ENCODE measurements around the gene IBA57.
A peak's percentile ranks its signal among the peaks of the same experiment; 100 is the strongest.

IBA57 gene

DNA sequence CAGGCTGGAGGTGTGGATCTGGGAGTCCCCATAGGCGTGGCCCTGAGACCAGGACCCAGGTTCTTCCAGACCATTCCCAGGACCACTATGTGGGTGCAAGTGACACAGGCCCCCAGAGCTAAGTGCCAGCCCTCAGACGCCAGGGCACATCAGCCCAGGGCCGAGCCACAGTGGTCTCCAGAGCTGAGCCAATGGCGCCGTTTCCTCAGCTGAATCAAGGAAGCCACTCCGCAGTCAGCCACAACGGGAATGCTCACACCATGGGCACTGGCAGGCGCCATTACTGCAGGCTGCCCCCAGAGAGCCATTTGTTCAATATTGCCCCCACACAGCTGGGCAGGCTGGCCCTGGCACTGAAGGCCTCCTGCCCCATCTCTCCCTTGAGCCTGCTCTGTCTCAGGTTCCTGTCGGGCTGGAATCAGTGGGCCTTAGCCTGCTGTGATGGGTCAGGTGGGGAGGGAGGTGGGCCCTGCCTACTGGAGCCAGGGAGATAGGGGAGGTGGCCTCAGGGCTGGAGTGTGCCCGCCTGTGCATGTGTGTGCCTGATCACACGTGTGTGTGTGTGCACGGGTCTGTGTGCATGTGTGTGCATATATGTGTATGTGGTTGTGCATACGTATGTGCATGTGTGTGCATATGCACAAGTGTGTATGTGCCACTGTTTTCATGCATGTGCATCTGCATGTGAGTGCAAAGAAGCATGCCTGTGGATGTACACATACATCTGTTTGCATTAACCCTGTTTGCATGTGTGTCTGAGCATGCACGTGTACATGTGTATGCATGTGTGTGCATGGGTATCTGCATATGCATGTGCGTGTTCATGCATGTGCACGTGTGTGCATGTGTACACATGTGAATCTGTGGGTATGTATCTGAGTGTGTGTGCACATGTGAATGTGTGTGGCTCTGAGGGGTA, 9.7 kb upstream of the IBA57 start:
- no peak for TF ChIP-seq Cebpa-rat (IDR thresholded peaks at IDR 0.05)
- no peaks in the 10 kb centered on the region for H3K27me3 ChIP-seq
- peak overlapping the region; percentile 78 for H3K4me2 ChIP-seq
- no peaks in the 10 kb centered on the region for H3K9me3 ChIP-seq
- no peak overlapping the region for H3K9ac ChIP-seq
- H3K36me3 ChIP-seq, result no peaks in the 10 kb centered on the region
- H3K4me3 ChIP-seq, result no peak overlapping the region
- H3K27ac ChIP-seq, result 0 out of 2 replicates have a peak overlapping the region, but pooled peaks have one; percentile 4
- peaks cover 52% of the 10 kb centered on the region for H3K4me1 ChIP-seq
- H4K20me1 ChIP-seq, result peaks cover 35% of the 10 kb centered on the region

DNA sequence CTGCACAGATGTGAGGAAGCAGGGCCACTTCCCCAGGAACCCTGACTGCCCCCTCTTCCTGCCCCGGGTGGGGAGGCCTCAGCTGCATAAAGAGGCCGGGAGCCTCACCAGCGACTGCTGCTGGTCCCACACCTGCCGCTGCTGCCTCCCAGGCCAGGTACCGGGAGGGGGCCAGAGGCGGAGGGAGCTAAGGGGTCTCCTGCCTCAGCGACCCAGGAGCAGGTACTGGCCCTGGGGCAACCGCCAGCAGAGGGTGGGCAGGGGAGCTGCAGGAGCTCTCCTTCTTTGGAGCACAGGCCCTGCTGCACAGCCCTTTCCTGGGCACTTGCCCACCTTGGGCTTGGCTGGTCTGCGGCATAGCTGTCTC, 9.1 kb upstream of the IBA57 start:
- peak overlapping the region; percentile 53 for H3K9ac ChIP-seq
- H3K27ac ChIP-seq, result peak overlapping the region; percentile 68
- no peak for TF ChIP-seq Cebpa-rat (IDR thresholded peaks at IDR 0.05)
- no peaks in the 10 kb centered on the region for H3K36me3 ChIP-seq
- peak overlapping the region; percentile 25; the same call in 1 of the 2 replicates for H3K4me3 ChIP-seq
- peaks cover 55% of the 10 kb centered on the region for H3K4me1 ChIP-seq
- peak overlapping the region; percentile 78 for H3K4me2 ChIP-seq
- no peaks in the 10 kb centered on the region for H3K27me3 ChIP-seq
- no peaks in the 10 kb centered on the region for H3K9me3 ChIP-seq
- peaks cover 29% of the 10 kb centered on the region for H4K20me1 ChIP-seq

GRCh38 chr1:228156941-228157728, 8.5 kb upstream of the IBA57 start:
- Histone ChIP-seq H3K9me3 (no peaks in the 10 kb centered on the region), H3K4me1 (peaks cover 57% of the 10 kb centered on the region), H3K27ac (peak overlapping the region; percentile 68), H3K4me3 (peak overlapping the region; percentile 25; the same call in 1 of the 2 replicates), H3K4me2 (peak overlapping the region; percentile 78), H3K27me3 (no peaks in the 10 kb centered on the region), H4K20me1 (peaks cover 22% of the 10 kb centered on the region), H3K9ac (peak overlapping the region; percentile 53), H3K36me3 (no peaks in the 10 kb centered on the region)
- TF ChIP-seq Cebpa-rat (IDR thresholded peaks at IDR 0.05), result no peak

- Histone ChIP-seq H3K27me3 (no peaks in the 10 kb centered on the region), H3K27ac (no peak overlapping the region), H3K9me3 (no peaks in the 10 kb centered on the region), H3K4me2 (no peak overlapping the region), H3K4me1 (peaks cover 57% of the 10 kb centered on the region), H3K4me3 (no peak overlapping the region), H4K20me1 (peaks cover 16% of the 10 kb centered on the region; the same call in 1 of the 2 replicates), H3K36me3 (no peaks in the 10 kb centered on the region), H3K9ac (no peak overlapping the region)
- no peak for TF ChIP-seq Cebpa-rat (IDR thresholded peaks at IDR 0.05)
These were observed 7.9 kb upstream of the IBA57 start for GRCh38 chr1:228157729-228158126.

DNA sequence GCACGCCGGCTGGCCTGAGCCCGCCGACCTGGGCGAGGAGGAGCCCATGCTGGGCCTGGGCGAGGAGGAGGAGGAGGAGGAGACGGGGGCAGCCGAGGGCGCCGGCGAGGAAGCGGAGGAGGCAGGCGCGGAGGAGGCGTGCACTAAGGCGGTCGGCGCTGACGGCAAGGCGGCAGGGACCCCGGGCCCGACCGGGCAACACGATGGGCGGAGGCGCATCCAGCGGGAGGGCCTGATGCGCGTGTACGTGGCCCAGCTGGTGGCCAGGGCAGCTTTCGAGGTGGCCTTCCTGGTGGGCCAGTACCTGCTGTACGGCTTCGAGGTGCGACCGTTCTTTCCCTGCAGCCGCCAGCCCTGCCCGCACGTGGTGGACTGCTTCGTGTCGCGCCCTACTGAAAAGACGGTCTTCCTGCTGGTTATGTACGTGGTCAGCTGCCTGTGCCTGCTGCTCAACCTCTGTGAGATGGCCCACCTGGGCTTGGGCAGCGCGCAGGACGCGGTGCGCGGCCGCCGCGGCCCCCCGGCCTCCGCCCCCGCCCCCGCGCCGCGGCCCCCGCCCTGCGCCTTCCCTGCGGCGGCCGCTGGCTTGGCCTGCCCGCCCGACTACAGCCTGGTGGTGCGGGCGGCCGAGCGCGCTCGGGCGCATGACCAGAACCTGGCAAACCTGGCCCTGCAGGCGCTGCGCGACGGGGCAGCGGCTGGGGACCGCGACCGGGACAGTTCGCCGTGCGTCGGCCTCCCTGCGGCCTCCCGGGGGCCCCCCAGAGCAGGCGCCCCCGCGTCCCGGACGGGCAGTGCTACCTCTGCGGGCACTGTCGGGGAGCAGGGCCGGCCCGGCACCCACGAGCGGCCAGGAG, 7.2 kb upstream of the IBA57 start:
- H3K27ac ChIP-seq, result no peak overlapping the region
- no peaks in the 10 kb centered on the region for H3K9me3 ChIP-seq
- H3K4me2 ChIP-seq, result no peak overlapping the region
- no peak for TF ChIP-seq Cebpa-rat (IDR thresholded peaks at IDR 0.05)
- peaks cover 15% of the 10 kb centered on the region; the same call in 1 of the 2 replicates for H4K20me1 ChIP-seq
- H3K4me1 ChIP-seq, result peaks cover 57% of the 10 kb centered on the region
- no peak overlapping the region for H3K4me3 ChIP-seq
- no peaks in the 10 kb centered on the region for H3K36me3 ChIP-seq
- H3K27me3 ChIP-seq, result no peaks in the 10 kb centered on the region
- no peak overlapping the region for H3K9ac ChIP-seq

GRCh38 chr1:228159008-228159665, 6.5 kb upstream of the IBA57 start:
- no peak overlapping the region for H3K4me3 ChIP-seq
- no peak overlapping the region for H3K4me2 ChIP-seq
- H3K9me3 ChIP-seq, result no peaks in the 10 kb centered on the region
- H3K36me3 ChIP-seq, result no peaks in the 10 kb centered on the region
- peaks cover 15% of the 10 kb centered on the region; the same call in 1 of the 2 replicates for H4K20me1 ChIP-seq
- peaks cover 63% of the 10 kb centered on the region for H3K4me1 ChIP-seq
- H3K9ac ChIP-seq, result no peak overlapping the region
- no peaks in the 10 kb centered on the region for H3K27me3 ChIP-seq
- H3K27ac ChIP-seq, result no peak overlapping the region
- no peak for TF ChIP-seq Cebpa-rat (IDR thresholded peaks at IDR 0.05)

DNA sequence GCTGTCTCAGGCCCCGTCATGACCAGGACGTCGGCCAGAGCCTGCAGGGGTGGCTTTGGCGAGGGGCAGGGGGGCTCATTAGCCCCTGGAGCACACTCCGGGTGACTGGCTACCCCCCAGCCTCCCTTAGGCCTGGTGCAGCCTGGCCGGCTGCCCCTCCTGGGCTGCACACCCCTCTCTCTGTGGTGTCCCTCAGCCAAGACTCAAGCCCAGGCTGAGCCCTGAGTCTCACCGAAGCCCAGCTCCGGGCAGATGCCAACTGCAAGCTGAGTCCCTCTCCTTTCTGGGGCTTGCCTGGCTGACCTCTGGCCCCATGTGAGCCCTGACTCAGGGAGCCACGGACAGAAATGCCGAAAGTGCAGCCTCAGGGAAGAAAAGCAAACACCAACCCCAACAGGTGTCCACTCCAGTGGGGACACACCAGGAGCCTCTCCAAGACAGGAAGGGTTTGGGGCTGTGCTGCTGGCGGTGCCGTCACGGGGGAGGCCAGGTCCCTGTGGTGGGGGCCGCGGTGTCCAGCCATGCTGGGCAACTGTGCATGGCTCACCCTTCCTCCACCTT, 5.3 kb upstream of the IBA57 start:
- no peak overlapping the region for H3K9ac ChIP-seq
- TF ChIP-seq Cebpa-rat (IDR thresholded peaks at IDR 0.05), result no peak
- peaks cover 15% of the 10 kb centered on the region; the same call in 1 of the 2 replicates for H4K20me1 ChIP-seq
- H3K36me3 ChIP-seq, result no peaks in the 10 kb centered on the region
- H3K27me3 ChIP-seq, result no peaks in the 10 kb centered on the region
- H3K4me1 ChIP-seq, result peaks cover 63% of the 10 kb centered on the region
- no peaks in the 10 kb centered on the region for H3K9me3 ChIP-seq
- no peak overlapping the region for H3K27ac ChIP-seq
- H3K4me3 ChIP-seq, result no peak overlapping the region
- no peak overlapping the region for H3K4me2 ChIP-seq

- Histone ChIP-seq H3K9ac (no peak overlapping the region), H3K4me2 (no peak overlapping the region; the same call in 1 of the 2 replicates), H4K20me1 (peaks cover 6% of the 10 kb centered on the region; the same call in 1 of the 2 replicates), H3K4me3 (no peak overlapping the region), H3K9me3 (no peaks in the 10 kb centered on the region), H3K36me3 (no peaks in the 10 kb centered on the region), H3K27ac (no peak overlapping the region; the same call in 1 of the 2 replicates), H3K4me1 (peaks cover 54% of the 10 kb centered on the region), H3K27me3 (no peaks in the 10 kb centered on the region)
- no peak for TF ChIP-seq Cebpa-rat (IDR thresholded peaks at IDR 0.05)
These were observed 4.2 kb upstream of the IBA57 start for GRCh38 chr1:228161362-228161761.
